Dermis blood vessel endothelial cell (primary cell): ENCODE data around the gene ABCC10. TPM values are rescaled to one million over a fixed set of nuclear protein-coding genes. Genes with fewer than 3 reads are reported as not detected.

Experiments used
- DNase-seq: peaks from one replicate; pipeline ENCODE4 v3.0.0; 2010
- total RNA-seq: library from RNA; depleted of rRNA; stranded (reverse); fragments of >200 nt; gene quantifications from 2 replicates; pipeline ENCODE4 v1.2.3, GENCODE V29; 2014

ABCC10 gene
- total RNA-seq, 1 donor from 2014 or later, result 19.2 TPM

- peak; percentile 81 for DNase-seq
These were observed 71.9 kb downstream of the ABCC10 start for GRCh38 chr6:43499028-43499815.

Other genes with a start within 250 kb of the ABCC10 start
- 25.9 and 33.8 TPM in 2 replicates for gene CUL9, start 245.3 kb upstream of the ABCC10 start, total RNA-seq
- gene DNPH1, start 198.1 kb upstream of the ABCC10 start, total RNA-seq, result 29.0 and 31.5 TPM in 2 replicates
- 0.05 TPM in 1 of 2 replicates, not detected in the other for gene TTBK1, start 184.1 kb upstream of the ABCC10 start, total RNA-seq
- not detected in 2 replicates for gene SLC22A7, start 129.3 kb upstream of the ABCC10 start, total RNA-seq
- gene CRIP3, start 118.7 kb upstream of the ABCC10 start, total RNA-seq, result 0.34 TPM in 1 of 2 replicates, not detected in the other
- 9.7 and 10.8 TPM in 2 replicates for gene ZNF318, start 57.9 kb upstream of the ABCC10 start, total RNA-seq
- 0.60 and 0.68 TPM in 2 replicates for gene DLK2, start 28.0 kb downstream of the ABCC10 start, total RNA-seq
- 12.6 and 17.9 TPM in 2 replicates for gene TJAP1, start 50.0 kb downstream of the ABCC10 start, total RNA-seq
- gene LRRC73, start 82.8 kb downstream of the ABCC10 start, total RNA-seq, result 0.14 and 0.17 TPM in 2 replicates
- gene YIPF3, start 89.4 kb downstream of the ABCC10 start, total RNA-seq, result 135 and 149 TPM in 2 replicates
- 21.3 and 36.2 TPM in 2 replicates for gene POLR1C, start 89.5 kb downstream of the ABCC10 start, total RNA-seq
- 27.2 and 30.6 TPM in 2 replicates for gene XPO5, start 148.5 kb downstream of the ABCC10 start, total RNA-seq
- 22.5 and 32.3 TPM in 2 replicates for gene POLH, start 148.6 kb downstream of the ABCC10 start, total RNA-seq
- 43.6 and 49.4 TPM in 2 replicates for gene GTPBP2, start 201.7 kb downstream of the ABCC10 start, total RNA-seq
- 38.5 and 51.9 TPM in 2 replicates for gene MAD2L1BP, start 208.3 kb downstream of the ABCC10 start, total RNA-seq
- gene RSPH9, start 217.5 kb downstream of the ABCC10 start, total RNA-seq, result 0.23 and 0.34 TPM in 2 replicates